ENCODE data around the gene GSK3A.

The GSK3A gene

DNA sequence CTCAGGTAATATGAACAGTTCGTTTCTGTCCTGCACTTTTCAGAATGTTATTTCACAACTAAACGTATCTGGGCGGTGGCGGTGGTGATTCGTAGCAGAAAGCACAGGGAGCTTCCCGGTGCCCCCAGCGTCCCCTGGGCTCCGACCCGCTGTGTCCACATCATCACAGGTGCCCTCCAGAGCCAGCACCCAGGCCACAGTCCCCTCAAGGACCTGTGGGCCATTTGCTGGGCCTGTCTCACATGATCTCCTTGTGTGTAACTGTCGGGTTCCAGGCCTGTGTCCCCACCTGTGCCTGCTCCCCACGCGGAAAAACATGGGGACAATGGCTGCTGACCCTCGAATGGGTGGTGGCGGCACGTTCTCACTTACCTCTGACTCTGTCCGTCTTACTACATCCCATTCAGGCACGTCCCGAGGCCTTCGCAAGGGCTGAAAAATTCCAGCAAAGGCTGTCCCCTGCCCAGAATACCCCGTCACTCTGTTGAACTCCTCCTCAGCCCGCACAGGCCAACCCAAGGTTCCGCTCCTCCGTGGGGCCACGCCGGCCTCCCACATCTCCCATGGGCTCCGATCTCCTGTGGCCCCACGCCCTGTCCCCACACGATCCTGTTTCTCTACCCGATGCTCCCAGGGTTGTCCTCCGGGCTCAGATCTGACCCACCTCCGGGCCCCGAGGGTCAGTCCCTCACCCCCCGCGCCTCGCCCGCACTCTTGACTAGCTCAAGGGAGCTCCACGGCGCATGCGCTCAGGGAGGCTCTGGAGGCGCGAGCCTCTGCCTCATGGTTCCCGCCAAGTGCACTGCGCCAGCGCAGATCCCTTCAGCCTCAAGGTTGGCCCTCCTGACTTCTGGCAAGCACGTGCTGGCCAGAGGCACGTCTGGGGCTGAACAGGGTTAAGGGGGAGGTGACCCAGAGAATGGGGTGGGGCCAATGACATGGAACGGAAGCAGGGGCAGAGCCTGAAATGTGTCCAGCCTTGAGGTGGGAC lies 46.1 kb downstream of the GSK3A start:
- DNase-seq = no peak

DNA sequence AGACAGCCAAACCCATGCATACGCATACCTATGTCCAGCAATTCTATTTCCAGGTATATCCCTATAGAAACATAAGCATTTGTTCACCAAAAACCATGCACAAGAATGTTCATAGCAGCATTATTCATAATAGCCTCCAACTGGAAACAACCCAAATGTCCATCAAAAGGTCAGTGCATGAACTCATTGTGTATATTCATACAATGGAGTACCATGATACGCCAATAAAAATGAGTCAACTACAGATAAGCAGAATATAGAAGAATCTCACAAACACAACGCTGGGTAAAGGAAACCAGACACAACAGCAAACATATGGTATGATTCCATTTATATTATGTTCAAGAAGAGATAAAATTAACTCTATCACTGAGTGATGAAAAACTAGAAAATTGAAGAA lies 48.7 kb downstream of the GSK3A start:
- DNase-seq = no peak

DNA sequence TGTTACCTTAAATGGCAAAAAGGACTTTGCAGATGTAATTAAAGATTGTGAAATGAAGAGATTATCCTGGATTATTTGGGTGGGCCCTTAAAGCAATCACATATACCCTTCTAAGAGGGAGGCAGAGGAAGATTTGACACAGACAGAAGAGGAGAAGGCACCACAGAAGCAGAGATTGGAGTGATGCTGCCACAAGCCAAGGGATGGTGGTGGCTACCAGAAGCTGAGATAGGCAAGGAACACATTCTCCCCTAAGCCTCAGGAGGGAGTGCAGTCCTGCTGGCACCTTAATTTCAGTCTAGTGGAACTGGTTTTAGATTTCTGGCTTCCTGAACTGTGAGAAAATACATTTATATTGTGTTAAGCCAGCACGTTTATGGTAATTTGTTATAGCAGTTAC lies 49.1 kb downstream of the GSK3A start:
- no peak for DNase-seq

DNA sequence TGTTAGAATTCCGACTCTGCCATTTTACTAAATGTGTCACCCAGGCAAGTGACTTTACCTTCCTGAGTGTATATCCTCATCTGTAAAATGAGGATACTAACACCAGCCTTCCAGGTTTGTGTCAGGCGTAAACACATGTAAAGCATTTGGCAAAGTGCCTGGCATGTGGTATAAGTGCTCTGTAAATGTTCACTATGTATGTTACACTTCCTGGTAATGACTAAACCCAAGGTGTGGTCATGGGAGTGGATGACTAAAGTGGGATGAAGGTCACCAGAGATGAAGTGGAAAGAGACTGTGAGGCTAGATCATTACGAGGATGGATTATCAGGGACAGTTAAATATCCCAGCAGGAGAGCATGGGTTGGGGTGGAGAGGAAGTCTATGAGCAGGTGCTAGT lies 50.5 kb downstream of the GSK3A start:
- DNase-seq = no peak

DNA sequence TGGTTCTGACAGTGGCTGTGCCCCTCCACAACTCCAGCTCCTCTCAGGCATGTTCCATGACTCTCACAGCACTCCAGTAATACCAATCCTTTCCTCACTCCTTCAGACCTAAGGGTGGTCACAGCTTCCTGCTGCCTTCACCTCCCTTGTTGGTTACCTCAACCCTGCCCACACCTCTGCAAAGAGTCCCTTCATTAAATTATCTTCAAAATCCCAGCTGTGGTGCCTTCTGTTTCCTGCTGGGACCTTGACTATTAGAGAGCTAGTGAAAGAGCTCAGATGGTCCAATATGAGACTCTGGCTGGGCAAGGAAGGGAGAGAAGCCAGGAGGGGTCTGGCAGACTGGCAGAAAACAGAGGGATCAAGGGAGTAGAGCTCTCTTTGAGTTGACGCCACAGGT lies 51.1 kb downstream of the GSK3A start:
- no peak for DNase-seq

DNA sequence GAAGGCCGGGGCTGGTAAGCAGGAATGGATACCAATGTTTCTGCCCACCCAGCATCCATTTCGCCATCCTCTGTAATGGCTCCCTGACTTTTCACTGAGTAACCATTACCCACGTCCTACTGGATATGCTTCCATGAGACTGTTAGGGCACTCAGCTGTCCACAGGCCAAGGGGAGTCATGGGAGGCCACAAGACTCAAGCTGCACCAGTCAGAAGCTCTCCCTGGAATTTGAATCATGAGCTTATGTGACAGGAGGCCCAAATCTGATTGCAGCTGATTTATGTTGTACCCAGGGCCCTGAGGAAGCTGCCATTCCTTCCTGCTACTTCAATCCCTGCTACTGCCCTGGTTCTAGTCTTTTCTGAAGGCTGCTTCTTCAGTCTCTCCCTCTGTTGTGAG lies 53.3 kb downstream of the GSK3A start:
- DNase-seq = no peak

DNA sequence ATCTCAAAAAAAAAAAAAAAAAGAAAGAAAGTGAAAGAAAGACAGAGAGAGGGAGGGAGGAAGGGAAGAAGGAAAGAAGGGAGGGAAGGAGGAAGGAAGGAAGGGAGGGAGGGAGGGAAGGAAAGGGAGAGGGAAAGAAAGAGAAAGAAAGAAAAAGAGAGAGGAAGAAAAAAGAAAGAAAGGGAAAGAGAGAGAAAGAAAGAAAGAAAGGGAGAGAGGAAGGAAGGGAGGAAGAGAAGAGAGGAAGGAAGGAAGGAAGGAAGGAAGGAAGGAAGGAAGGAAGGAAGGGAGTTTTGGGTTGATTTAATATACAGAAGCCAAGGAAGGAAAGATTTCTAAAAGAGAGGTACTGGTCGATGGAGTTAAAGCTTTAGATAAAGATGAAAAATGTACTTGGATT lies 53.7 kb downstream of the GSK3A start:
- DNase-seq = no peak

DNA sequence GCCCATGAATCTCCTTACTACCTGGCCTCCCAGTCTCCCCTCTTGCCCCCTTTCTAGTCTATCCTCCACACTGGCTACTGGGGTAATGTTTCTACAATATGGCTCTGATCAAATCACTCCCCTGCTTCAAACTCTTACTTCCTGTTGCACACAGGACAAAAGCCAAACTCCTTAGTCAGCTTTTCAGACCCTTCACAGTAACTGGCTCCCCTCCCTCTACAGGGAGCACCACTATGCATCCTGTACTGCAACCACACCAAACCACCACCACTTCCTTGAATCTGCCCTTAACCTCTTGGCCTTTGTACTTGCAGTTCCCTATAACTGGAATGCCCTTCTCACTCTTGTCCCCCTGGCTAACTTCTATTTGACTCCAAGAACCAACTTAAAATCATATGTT lies 57.1 kb downstream of the GSK3A start:
- DNase-seq = peak; percentile 63

DNA sequence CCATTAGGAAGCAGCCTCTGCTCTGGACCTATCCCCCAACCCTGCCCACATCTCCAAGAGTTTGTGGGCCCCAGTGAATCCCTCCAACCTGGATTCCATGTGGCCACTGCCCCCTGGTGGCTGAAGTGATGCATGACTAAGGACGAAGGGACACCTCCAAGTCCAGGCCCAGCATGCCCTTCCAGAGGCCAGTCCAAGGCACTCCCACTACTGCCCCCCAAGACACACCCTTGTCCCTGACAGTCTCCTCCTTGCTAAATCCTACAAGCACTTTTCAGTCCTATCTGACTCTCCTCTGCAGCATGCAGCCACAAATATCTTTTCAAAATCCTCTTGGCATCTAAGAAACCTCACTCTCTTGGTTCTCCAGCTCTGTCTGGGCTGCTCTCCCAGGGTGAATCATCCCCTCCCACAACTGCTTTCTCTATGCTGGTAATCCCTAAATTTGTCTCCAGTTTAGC lies 58.0 kb downstream of the GSK3A start:
- peak; percentile 72 for DNase-seq
